Stimulated activated CD4-positive, alpha-beta T cell treated with anti-CD3 and anti-CD28 coated beads, Interleukin-12 subunit alpha, Interleukin-12 subunit beta, amount 100 ng/mL, for 24 hours (primary cell): ENCODE measurements around the gene MYO16.
"Not testable (repeated sequence)": the region's sequence is repeated elsewhere in the genome, so short reads cannot be mapped to it uniquely, and the experiment has no call there.

Experiments used
- DNase-seq, 2 experiments: peaks; one replicate each; pipeline ENCODE4 v3.0.0-alpha.2; 2020; ENCODE audit warnings: low read depth in 2 of 2

MYO16 gene

GRCh38 chr13:109055850-109056249 is 426.4 kb downstream of the MYO16 start:
- no peak for DNase-seq

GRCh38 chr13:109058087-109058486 is 428.7 kb downstream of the MYO16 start:
- DNase-seq = no peak

GRCh38 chr13:109072505-109072904 is 443.1 kb downstream of the MYO16 start:
- DNase-seq = no peak

- DNase-seq = no peak
Observed at GRCh38 chr13:109074436-109074835, 445.0 kb downstream of the MYO16 start.

GRCh38 chr13:109074853-109075252 is 445.4 kb downstream of the MYO16 start:
- no peak for DNase-seq

- no peak for DNase-seq
Observed at GRCh38 chr13:109087916-109088623, 458.7 kb downstream of the MYO16 start.

GRCh38 chr13:109088624-109088917 is 459.2 kb downstream of the MYO16 start:
- no peak for DNase-seq

- DNase-seq = no peak
Observed at GRCh38 chr13:109090796-109091195, 461.4 kb downstream of the MYO16 start.

- no peak for DNase-seq
Observed at GRCh38 chr13:109091249-109091648, 461.8 kb downstream of the MYO16 start.

- not testable (repeated sequence) for DNase-seq
Observed at GRCh38 chr13:109092186-109092585, 462.8 kb downstream of the MYO16 start.

- DNase-seq = no peak
Observed at GRCh38 chr13:109093998-109094397, 464.6 kb downstream of the MYO16 start.

GRCh38 chr13:109095126-109095525 is 465.7 kb downstream of the MYO16 start:
- no peak for DNase-seq

GRCh38 chr13:109096101-109096500 is 466.7 kb downstream of the MYO16 start:
- DNase-seq = no peak

GRCh38 chr13:109100705-109101304 is 471.4 kb downstream of the MYO16 start:
- DNase-seq = no peak

GRCh38 chr13:109101550-109102144 is 472.2 kb downstream of the MYO16 start:
- DNase-seq = no peak

- DNase-seq = no peak
Observed at GRCh38 chr13:109105899-109106298, 476.5 kb downstream of the MYO16 start.

- DNase-seq = no peak
Observed at GRCh38 chr13:109110159-109110558, 480.7 kb downstream of the MYO16 start.

- no peak for DNase-seq
Observed at GRCh38 chr13:109111141-109111540, 481.7 kb downstream of the MYO16 start.

- DNase-seq = no peak
Observed at GRCh38 chr13:109113427-109113826, 484.0 kb downstream of the MYO16 start.

- DNase-seq = no peak
Observed at GRCh38 chr13:109114162-109114561, 484.8 kb downstream of the MYO16 start.

- DNase-seq = no peak
Observed at GRCh38 chr13:109114991-109115390, 485.6 kb downstream of the MYO16 start.

- no peak for DNase-seq
Observed at GRCh38 chr13:109118521-109118920, 489.1 kb downstream of the MYO16 start.

- no peak for DNase-seq
Observed at GRCh38 chr13:109119896-109120295, 490.5 kb downstream of the MYO16 start.
